GM12892 (cell line): ENCODE results near the gene POLN.

Experiments used
- POLR2A ChIP-seq: IDR thresholded peaks from 2 replicates; pipeline ENCODE4 v1.6.1; 2011; ENCODE audit warnings: low read depth, low read length, control low read depth
- POLR2AphosphoS5 ChIP-seq: IDR thresholded peaks from 2 replicates; pipeline ENCODE4 v1.6.1; 2011; ENCODE audit warnings: low read depth, low read length, control low read depth
- TAF1 ChIP-seq: IDR thresholded peaks from 2 replicates; pipeline ENCODE4 v1.6.1; 2011; ENCODE audit warnings: low read depth, mild to moderate bottlenecking, control low read depth, low read length, borderline replicate concordance

DNA sequence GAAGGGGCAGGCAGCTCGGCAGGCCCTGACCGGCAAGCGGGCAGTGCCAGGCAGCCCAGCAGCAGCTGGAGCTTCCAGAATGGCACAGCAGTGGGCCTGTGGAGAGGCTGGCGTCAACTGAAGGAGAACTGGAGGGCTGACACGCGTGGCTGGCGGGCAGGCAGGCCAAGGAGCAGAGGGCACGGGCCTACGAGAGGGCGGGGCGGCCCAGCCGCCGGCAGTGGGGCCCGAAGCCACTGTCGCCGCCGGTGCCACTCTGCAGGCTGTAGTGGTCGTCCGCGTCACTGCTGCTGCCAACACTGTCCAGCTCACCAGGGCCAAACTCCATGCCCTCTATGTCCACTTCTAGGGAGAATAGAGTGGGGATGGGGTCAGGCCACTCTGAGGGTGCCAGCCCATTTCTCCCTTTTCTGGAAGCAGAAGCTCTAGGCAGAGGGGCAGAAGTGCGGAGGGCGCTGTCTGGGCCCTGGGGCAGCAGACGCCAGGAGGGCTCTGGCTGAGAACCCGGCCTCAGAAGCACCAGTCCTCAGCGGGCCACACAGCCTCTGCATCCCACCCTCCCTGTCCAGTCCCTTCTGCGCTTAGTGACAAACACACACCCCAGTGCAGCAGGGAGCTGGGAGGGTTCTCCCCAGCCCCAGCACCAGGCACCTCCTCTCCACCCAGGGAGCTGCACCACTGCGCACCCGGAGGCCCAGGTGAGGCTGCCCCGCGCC is 8.6 kb upstream of the POLN start:
- TF ChIP-seq TAF1 (no peak), POLR2A (no peak), POLR2AphosphoS5 (no peak)
